GM12878 (cell line): Measurements from ENCODE around the gene FZR1. TPM values are rescaled to one million over a fixed set of nuclear protein-coding genes. Genes with fewer than 3 reads are reported as not detected.

Experiments used
- CBX5 ChIP-seq: sonication (generic); IDR thresholded peaks from 2 replicates; pipeline ENCODE4 v1.6.1; 2016; ENCODE audit warnings: low read depth, moderate library complexity, mild to moderate bottlenecking, inconsistent platforms
- CHD2 ChIP-seq: IDR thresholded peaks from 2 replicates; pipeline ENCODE4 v1.6.1; 2011; ENCODE audit warnings: low read depth, low read length, improper control_type of control experiment, borderline replicate concordance
- ESRRA ChIP-seq: IDR thresholded peaks from 2 replicates; pipeline ENCODE4 v1.6.1; 2012; ENCODE audit warnings: mild to moderate bottlenecking, low read length, improper control_type of control experiment
- ETV6 ChIP-seq, 2 experiments: fragments of 450-650 bp in 1 of 2; IDR thresholded peaks in 1 of 2; conservative IDR thresholded peaks in 1 of 2; 2 replicates each; pipeline ENCODE4 v1.6.1; 2014; ENCODE audit warnings: antibody characterized with exemption in 1 of 2, borderline replicate concordance in 1 of 2, low read depth in 1 of 2, mild to moderate bottlenecking in 1 of 2, moderate library complexity in 1 of 2
- FOXK2 ChIP-seq: fragments of 450-650 bp; IDR thresholded peaks from 2 replicates; pipeline ENCODE4 v1.6.1; 2017; ENCODE audit warnings: mild to moderate bottlenecking, moderate library complexity
- FOXM1 ChIP-seq: IDR thresholded peaks from 2 replicates; pipeline ENCODE4 v1.6.1; 2012; ENCODE audit warnings: low read depth, mild to moderate bottlenecking, inconsistent platforms, low read length, moderate library complexity
- JUND ChIP-seq: IDR thresholded peaks from 2 replicates; pipeline ENCODE4 v1.6.1; 2012; ENCODE audit warnings: low read depth, mild to moderate bottlenecking, low read length, improper control_type of control experiment, moderate library complexity
- PAX5 ChIP-seq: IDR thresholded peaks from 2 replicates; pipeline ENCODE4 v1.6.1; 2011; ENCODE audit warnings: low read depth, low read length, borderline replicate concordance
- PML ChIP-seq: IDR thresholded peaks from 2 replicates; pipeline ENCODE4 v1.6.1; 2012; ENCODE audit warnings: low read length, inconsistent platforms
- POLR2A ChIP-seq: IDR thresholded peaks from 2 replicates; pipeline ENCODE4 v1.6.1; 2011; ENCODE audit warnings: low read depth, mild to moderate bottlenecking, low read length
- RCOR1 ChIP-seq: conservative IDR thresholded peaks from 2 replicates; pipeline ENCODE4 v1.6.1; 2012; ENCODE audit warnings: low read depth, low read length, improper control_type of control experiment
- RFX5 ChIP-seq: IDR thresholded peaks from 2 replicates; pipeline ENCODE4 v1.6.1; 2011; ENCODE audit warnings: low read depth, low read length, improper control_type of control experiment
- SIX5 ChIP-seq: IDR thresholded peaks from 2 replicates; pipeline ENCODE4 v1.6.1; 2011; ENCODE audit warnings: mild to moderate bottlenecking, low read depth, low read length, moderate library complexity; ENCODE audit not compliant: severe bottlenecking
- SP1 ChIP-seq: IDR thresholded peaks from one replicate; pipeline ENCODE4 v1.6.1; 2011; ENCODE audit warnings: low read depth, low read length
- SPI1 ChIP-seq: IDR thresholded peaks from 2 replicates; pipeline ENCODE4 v1.6.1; 2011; ENCODE audit warnings: low read depth, mild to moderate bottlenecking, low read length, moderate library complexity, borderline replicate concordance; ENCODE audit not compliant: insufficient read depth
- STAT3 ChIP-seq: IDR thresholded peaks from 2 replicates; pipeline ENCODE4 v1.6.1; 2011; ENCODE audit warnings: low read depth, low read length, improper control_type of control experiment
- SUPT20H ChIP-seq: IDR thresholded peaks from 2 replicates; pipeline ENCODE4 v1.6.1; 2011; ENCODE audit warnings: low read depth, mild to moderate bottlenecking, low read length, moderate library complexity, borderline replicate concordance; ENCODE audit not compliant: control insufficient read depth
- ZBED1 ChIP-seq: IDR thresholded peaks from 2 replicates; pipeline ENCODE4 v1.6.1; 2016; ENCODE audit warnings: borderline replicate concordance
- ZNF207 ChIP-seq: fragments of 450-650 bp; IDR thresholded peaks from 2 replicates; pipeline ENCODE4 v1.6.1; 2014; ENCODE audit warnings: antibody characterized with exemption, mild to moderate bottlenecking, borderline replicate concordance
- ZZZ3 ChIP-seq: IDR thresholded peaks from 2 replicates; pipeline ENCODE4 v1.6.1; 2011; ENCODE audit warnings: low read depth; ENCODE audit not compliant: control insufficient read depth, insufficient read length
- polyA plus RNA-seq, 11 experiments: library from polyadenylated mRNA; depleted of rRNA in 4 of 11; unstranded in 6 of 11; stranded (reverse) in 5 of 11; fragments of >200 nt; fragmentation: Nextera tagmentation in 4 of 11; fragmentation: Illumina TruSeq in 1 of 11; extraction: Ambion mirVana in 4 of 11; extraction: Trizol in 1 of 11; gene quantifications; 1 replicate in 1 of 11; 2 replicates in 10 of 11; pipeline versions ENCODE4 v1.2.1 to v1.2.3, GENCODE V29; 2011 to 2016; ENCODE audit warnings: inconsistent platforms in 2 of 11, missing spikeins in 2 of 11, low read depth in 1 of 11
- total RNA-seq, 4 experiments: library from RNA; depleted of rRNA in 3 of 4; stranded (reverse); fragments of >200 nt in 3 of 4; fragmentation: Illumina TruSeq in 1 of 4; extraction: Trizol in 1 of 4; gene quantifications; 2 replicates each; pipeline versions ENCODE4 v1.2.1 to v1.2.3, GENCODE V29; 2013 to 2021
- TF ChIP-seq, protein P1 (sequence below): fragments of 450-650 bp; IDR thresholded peaks from 2 replicates; pipeline ENCODE4 v1.6.1; 2016; ENCODE audit warnings: mild to moderate bottlenecking
- TF ChIP-seq, protein P2 (sequence below): fragments of 450-650 bp; IDR thresholded peaks from 2 replicates; pipeline ENCODE4 v1.6.1; 2017; ENCODE audit warnings: mild to moderate bottlenecking
- TF ChIP-seq, protein P3 (sequence below): fragments of 450-650 bp; formaldehyde crosslinking; IDR thresholded peaks from 2 replicates; pipeline ENCODE4 v1.4.0; 2020; ENCODE audit warnings: mild to moderate bottlenecking, moderate library complexity
- TF ChIP-seq, protein P4 (sequence below): fragments of 450-650 bp; IDR thresholded peaks from 2 replicates; pipeline ENCODE4 v1.6.1; 2017; ENCODE audit warnings: borderline replicate concordance

Gene FZR1
- total and polyA plus RNA-seq, 10 of the 15 experiments (the other 5 are each of a cell fraction or from before 2014, with no cell fraction given): 0.11 to 44.2 (median 29.3) TPM

DNA sequence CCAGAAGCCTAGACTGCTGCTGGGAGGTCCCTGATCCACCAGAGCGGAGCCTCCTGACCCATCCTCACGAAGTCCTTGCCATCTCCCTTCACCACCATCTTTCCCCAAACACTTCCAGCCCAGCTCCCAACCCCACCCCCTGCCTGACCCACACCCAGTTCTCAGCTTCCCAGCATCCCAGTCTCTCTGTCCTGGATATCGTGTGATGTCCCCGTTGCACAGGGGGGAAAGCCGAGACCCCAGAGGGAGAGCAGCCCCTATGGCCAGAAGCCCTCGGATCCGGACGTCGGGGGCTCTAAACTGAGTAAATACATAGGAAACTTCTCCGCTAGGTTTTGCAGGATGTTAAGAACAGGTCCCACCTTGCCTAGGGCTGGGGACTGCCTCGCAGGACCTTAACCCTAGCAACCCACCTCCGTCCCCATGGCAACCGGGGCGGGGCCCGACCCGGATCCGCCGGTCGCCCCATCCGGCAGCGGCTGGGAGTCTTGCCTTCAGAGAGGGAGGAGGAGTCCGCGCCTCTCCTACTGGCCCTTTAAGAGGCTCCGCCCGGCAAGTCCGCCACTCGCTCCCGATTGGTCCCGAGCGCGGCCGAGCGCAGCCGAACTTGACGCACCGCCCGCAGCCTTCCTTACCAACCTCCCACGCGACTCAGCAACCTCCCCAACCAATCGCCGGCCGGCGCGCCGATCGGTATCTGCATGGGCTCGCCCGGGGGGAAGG, 66.2 kb downstream of the FZR1 start (continued):
- no peak for TF ChIP-seq STAT3
- TF ChIP-seq, protein P1, sequence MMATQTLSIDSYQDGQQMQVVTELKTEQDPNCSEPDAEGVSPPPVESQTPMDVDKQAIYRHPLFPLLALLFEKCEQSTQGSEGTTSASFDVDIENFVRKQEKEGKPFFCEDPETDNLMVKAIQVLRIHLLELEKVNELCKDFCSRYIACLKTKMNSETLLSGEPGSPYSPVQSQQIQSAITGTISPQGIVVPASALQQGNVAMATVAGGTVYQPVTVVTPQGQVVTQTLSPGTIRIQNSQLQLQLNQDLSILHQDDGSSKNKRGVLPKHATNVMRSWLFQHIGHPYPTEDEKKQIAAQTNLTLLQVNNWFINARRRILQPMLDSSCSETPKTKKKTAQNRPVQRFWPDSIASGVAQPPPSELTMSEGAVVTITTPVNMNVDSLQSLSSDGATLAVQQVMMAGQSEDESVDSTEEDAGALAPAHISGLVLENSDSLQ: peak; percentile 53; the same call in 1 of the 2 replicates
- TF ChIP-seq JUND: no peak
- no peak for TF ChIP-seq CBX5
- TF ChIP-seq SPI1: no peak
- TF ChIP-seq SP1: peak; percentile 91
- no peak for TF ChIP-seq RCOR1
- TF ChIP-seq ZBED1: no peak
- no peak; the same call in 1 of the 2 replicates for TF ChIP-seq ZNF207
- no peak for TF ChIP-seq PML
- no peak for TF ChIP-seq POLR2A
- TF ChIP-seq ETV6 (conservative IDR thresholded peaks at IDR 0.05 in 1 of 2, IDR thresholded peaks at IDR 0.05 in 1 of 2; ENCODE audit: borderline replicate concordance in 1 of 2, low read depth in 1 of 2): no peak
- TF ChIP-seq, protein P2, sequence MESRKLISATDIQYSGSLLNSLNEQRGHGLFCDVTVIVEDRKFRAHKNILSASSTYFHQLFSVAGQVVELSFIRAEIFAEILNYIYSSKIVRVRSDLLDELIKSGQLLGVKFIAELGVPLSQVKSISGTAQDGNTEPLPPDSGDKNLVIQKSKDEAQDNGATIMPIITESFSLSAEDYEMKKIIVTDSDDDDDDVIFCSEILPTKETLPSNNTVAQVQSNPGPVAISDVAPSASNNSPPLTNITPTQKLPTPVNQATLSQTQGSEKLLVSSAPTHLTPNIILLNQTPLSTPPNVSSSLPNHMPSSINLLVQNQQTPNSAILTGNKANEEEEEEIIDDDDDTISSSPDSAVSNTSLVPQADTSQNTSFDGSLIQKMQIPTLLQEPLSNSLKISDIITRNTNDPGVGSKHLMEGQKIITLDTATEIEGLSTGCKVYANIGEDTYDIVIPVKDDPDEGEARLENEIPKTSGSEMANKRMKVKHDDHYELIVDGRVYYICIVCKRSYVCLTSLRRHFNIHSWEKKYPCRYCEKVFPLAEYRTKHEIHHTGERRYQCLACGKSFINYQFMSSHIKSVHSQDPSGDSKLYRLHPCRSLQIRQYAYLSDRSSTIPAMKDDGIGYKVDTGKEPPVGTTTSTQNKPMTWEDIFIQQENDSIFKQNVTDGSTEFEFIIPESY: no peak
- no peak for TF ChIP-seq ESRRA
- peak; percentile 82 for TF ChIP-seq CHD2
- no peak for TF ChIP-seq FOXM1
- TF ChIP-seq PAX5: no peak
- TF ChIP-seq SIX5: no peak
- TF ChIP-seq ZZZ3: no peak
- TF ChIP-seq, protein P3, sequence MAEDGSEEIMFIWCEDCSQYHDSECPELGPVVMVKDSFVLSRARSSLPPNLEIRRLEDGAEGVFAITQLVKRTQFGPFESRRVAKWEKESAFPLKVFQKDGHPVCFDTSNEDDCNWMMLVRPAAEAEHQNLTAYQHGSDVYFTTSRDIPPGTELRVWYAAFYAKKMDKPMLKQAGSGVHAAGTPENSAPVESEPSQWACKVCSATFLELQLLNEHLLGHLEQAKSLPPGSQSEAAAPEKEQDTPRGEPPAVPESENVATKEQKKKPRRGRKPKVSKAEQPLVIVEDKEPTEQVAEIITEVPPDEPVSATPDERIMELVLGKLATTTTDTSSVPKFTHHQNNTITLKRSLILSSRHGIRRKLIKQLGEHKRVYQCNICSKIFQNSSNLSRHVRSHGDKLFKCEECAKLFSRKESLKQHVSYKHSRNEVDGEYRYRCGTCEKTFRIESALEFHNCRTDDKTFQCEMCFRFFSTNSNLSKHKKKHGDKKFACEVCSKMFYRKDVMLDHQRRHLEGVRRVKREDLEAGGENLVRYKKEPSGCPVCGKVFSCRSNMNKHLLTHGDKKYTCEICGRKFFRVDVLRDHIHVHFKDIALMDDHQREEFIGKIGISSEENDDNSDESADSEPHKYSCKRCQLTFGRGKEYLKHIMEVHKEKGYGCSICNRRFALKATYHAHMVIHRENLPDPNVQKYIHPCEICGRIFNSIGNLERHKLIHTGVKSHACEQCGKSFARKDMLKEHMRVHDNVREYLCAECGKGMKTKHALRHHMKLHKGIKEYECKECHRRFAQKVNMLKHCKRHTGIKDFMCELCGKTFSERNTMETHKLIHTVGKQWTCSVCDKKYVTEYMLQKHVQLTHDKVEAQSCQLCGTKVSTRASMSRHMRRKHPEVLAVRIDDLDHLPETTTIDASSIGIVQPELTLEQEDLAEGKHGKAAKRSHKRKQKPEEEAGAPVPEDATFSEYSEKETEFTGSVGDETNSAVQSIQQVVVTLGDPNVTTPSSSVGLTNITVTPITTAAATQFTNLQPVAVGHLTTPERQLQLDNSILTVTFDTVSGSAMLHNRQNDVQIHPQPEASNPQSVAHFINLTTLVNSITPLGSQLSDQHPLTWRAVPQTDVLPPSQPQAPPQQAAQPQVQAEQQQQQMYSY: no peak
- TF ChIP-seq RFX5: peak; percentile 86
- TF ChIP-seq SUPT20H: no peak
- TF ChIP-seq, protein P4, sequence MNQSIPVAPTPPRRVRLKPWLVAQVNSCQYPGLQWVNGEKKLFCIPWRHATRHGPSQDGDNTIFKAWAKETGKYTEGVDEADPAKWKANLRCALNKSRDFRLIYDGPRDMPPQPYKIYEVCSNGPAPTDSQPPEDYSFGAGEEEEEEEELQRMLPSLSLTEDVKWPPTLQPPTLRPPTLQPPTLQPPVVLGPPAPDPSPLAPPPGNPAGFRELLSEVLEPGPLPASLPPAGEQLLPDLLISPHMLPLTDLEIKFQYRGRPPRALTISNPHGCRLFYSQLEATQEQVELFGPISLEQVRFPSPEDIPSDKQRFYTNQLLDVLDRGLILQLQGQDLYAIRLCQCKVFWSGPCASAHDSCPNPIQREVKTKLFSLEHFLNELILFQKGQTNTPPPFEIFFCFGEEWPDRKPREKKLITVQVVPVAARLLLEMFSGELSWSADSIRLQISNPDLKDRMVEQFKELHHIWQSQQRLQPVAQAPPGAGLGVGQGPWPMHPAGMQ: no peak
- TF ChIP-seq FOXK2: no peak
